GM23338 (cell line): ENCODE measurements around the gene CRYZL1. TPM values are rescaled to one million over a fixed set of nuclear protein-coding genes. Genes with fewer than 3 reads are reported as not detected.

Experiments
- ATAC-seq: fragments of 200-7000 bp; cut with Tn5 transposase; 3 replicates; pipeline ENCODE4 v1.9.1; 2020
- DNase-seq: peaks from one replicate; pipeline ENCODE4 v3.0.0-alpha.2; 2015; ENCODE audit warnings: low spot score
- H2AFZ ChIP-seq: fragments of 200-600 bp; sonication (generic); 2 replicates; pipeline ENCODE4 v1.8.0; 2016; ENCODE audit warnings: antibody characterized with exemption, mild to moderate bottlenecking, moderate library complexity
- H3F3A ChIP-seq: fragments of 200-600 bp; sonication (generic); replicated peaks from 2 replicates; pipeline ENCODE4 v1.8.0; 2017; ENCODE audit warnings: antibody characterized with exemption, mixed run types, low read depth
- H3K27ac ChIP-seq: fragments of 200-600 bp; sonication (generic); 2 replicates; pipeline ENCODE4 v1.6.1; 2016; ENCODE audit warnings: low read depth
- H3K27me3 ChIP-seq: fragments of 200-600 bp; sonication (generic); 2 replicates; pipeline ENCODE4 v1.8.0; 2016; ENCODE audit warnings: mild to moderate bottlenecking, mixed run types, moderate library complexity; ENCODE audit not compliant: insufficient read depth
- H3K36me3 ChIP-seq: fragments of 200-600 bp; sonication (generic); 2 replicates; pipeline ENCODE4 v1.8.0; 2016; ENCODE audit warnings: mild to moderate bottlenecking; ENCODE audit not compliant: insufficient read depth
- H3K4me1 ChIP-seq: fragments of 200-600 bp; sonication (generic); 2 replicates; pipeline ENCODE4 v1.8.0; 2016; ENCODE audit warnings: mild to moderate bottlenecking, moderate library complexity; ENCODE audit not compliant: insufficient read depth
- H3K4me2 ChIP-seq: fragments of 200-600 bp; sonication (generic); 2 replicates; pipeline ENCODE4 v1.7.1; 2017; ENCODE audit warnings: mixed run types
- H3K4me3 ChIP-seq: fragments of 200-600 bp; sonication (generic); 2 replicates; pipeline ENCODE4 v1.6.1; 2016; ENCODE audit warnings: mixed run types
- H3K79me2 ChIP-seq: fragments of 200-600 bp; sonication (generic); replicated peaks from 2 replicates; pipeline ENCODE4 v1.8.0; 2017; ENCODE audit warnings: mild to moderate bottlenecking; ENCODE audit not compliant: insufficient read depth
- H3K9me2 ChIP-seq: fragments of 200-600 bp; sonication (generic); 2 replicates; pipeline ENCODE4 v1.8.0; 2017; ENCODE audit not compliant: insufficient read depth
- H4K20me1 ChIP-seq: fragments of 200-600 bp; sonication (generic); replicated peaks from 2 replicates; pipeline ENCODE4 v1.8.0; 2017; ENCODE audit warnings: mild to moderate bottlenecking; ENCODE audit not compliant: insufficient read depth
- H3K27ac Mint-ChIP-seq: 2 replicates; pipeline ENCODE4 v1.8.0; 2020; ENCODE audit warnings: inconsistent platforms, mild to moderate bottlenecking, moderate library complexity, mixed read lengths
- H3K27me3 Mint-ChIP-seq: 3 replicates; pipeline ENCODE4 v1.8.0; 2022; ENCODE audit warnings: low read depth, mild to moderate bottlenecking, moderate library complexity, mixed read lengths, inconsistent platforms; ENCODE audit not compliant: insufficient read depth, poor library complexity
- H3K36me3 Mint-ChIP-seq: 3 replicates; pipeline ENCODE4 v1.8.0; 2021; ENCODE audit warnings: low read depth, mild to moderate bottlenecking, inconsistent platforms, moderate library complexity, mixed read lengths
- H3K4me1 Mint-ChIP-seq: 3 replicates; pipeline ENCODE4 v1.8.0; 2020; ENCODE audit warnings: mild to moderate bottlenecking, inconsistent platforms, mixed read lengths
- H3K4me3 Mint-ChIP-seq: 3 replicates; pipeline ENCODE4 v1.8.0; 2021; ENCODE audit warnings: moderate library complexity, mild to moderate bottlenecking, inconsistent platforms, mixed read lengths
- H3K9me3 Mint-ChIP-seq: 3 replicates; pipeline ENCODE4 v1.8.0; 2020; ENCODE audit warnings: moderate library complexity, mild to moderate bottlenecking, inconsistent platforms, mixed read lengths
- CREB1 ChIP-seq: fragments of 250-450 bp; sonication (Bioruptor Pico); IDR thresholded peaks from 2 replicates; pipeline ENCODE4 v1.5.0; 2020; ENCODE audit warnings: low read depth, mild to moderate bottlenecking, moderate library complexity
- EZH2 ChIP-seq: fragments of 200-600 bp; sonication (generic); IDR thresholded peaks from one replicate; pipeline ENCODE4 v1.8.0; 2017; ENCODE audit warnings: antibody characterized with exemption, mild to moderate bottlenecking, low read depth; ENCODE audit not compliant: unreplicated experiment
- JUNB ChIP-seq: IDR thresholded peaks from one replicate; pipeline ENCODE4 v1.6.1; 2016; ENCODE audit warnings: antibody characterized with exemption; ENCODE audit not compliant: unreplicated experiment
- NANOG ChIP-seq: IDR thresholded peaks from 2 replicates; pipeline ENCODE4 v1.6.1; 2016; ENCODE audit warnings: antibody characterized with exemption, borderline replicate concordance
- POLR2AphosphoS5 ChIP-seq: IDR thresholded peaks from 2 replicates; pipeline ENCODE4 v1.6.1; 2016; ENCODE audit warnings: antibody characterized with exemption, low read depth
- STAT1 ChIP-seq: IDR thresholded peaks from one replicate; pipeline ENCODE4 v1.6.1; 2016; ENCODE audit warnings: antibody characterized with exemption; ENCODE audit not compliant: unreplicated experiment
- ZNF114 ChIP-seq: fragments of 250-450 bp; sonication (Bioruptor Pico); IDR thresholded peaks from 2 replicates; pipeline ENCODE4 v1.5.0; 2020; ENCODE audit warnings: mild to moderate bottlenecking, moderate library complexity
- long read RNA-seq: library from polyadenylated mRNA; unstranded; transcript quantifications from one replicate; pipeline ENCODE4 v2.0.0, GENCODE V29; 2020; ENCODE audit not compliant: unreplicated experiment
- polyA plus RNA-seq: library from polyadenylated mRNA; unstranded; fragments of >200 nt; fragmentation: Nextera tagmentation; extraction: Ambion mirVana; gene quantifications from 2 replicates; pipeline ENCODE4 v1.2.1, GENCODE V29; 2016
- total RNA-seq: library from RNA; depleted of rRNA; stranded (reverse); fragments of >200 nt; shearing (Covaris generic); gene quantifications from 2 replicates; pipeline ENCODE4 v1.2.3, GENCODE V29; 2014; rRNA removed
- TF ChIP-seq, protein P1 (sequence below), 2 experiments: fragments of 200-600 bp in 1 of 2; sonication (generic) in 1 of 2; conservative IDR thresholded peaks; 2 replicates each; pipeline versions ENCODE4 v1.5.1 to v1.6.1; 2016 to 2017; ENCODE audit warnings: antibody characterized with exemption in 2 of 2, low read depth in 2 of 2, mild to moderate bottlenecking in 2 of 2, moderate library complexity in 1 of 2
- TF ChIP-seq, protein P2 (sequence below): fragments of 250-450 bp; sonication (Bioruptor Pico); IDR thresholded peaks from 2 replicates; pipeline ENCODE4 v1.5.0; 2020; ENCODE audit warnings: mild to moderate bottlenecking, moderate library complexity
- TF ChIP-seq, protein P3 (sequence below): IDR thresholded peaks from one replicate; pipeline ENCODE4 v1.6.1; 2018; ENCODE audit warnings: antibody characterized with exemption; ENCODE audit not compliant: unreplicated experiment
- TF ChIP-seq, protein P4 (sequence below): IDR thresholded peaks from 2 replicates; pipeline ENCODE4 v1.6.1; 2016; ENCODE audit warnings: antibody characterized with exemption

Gene CRYZL1
- total RNA-seq, result 23.3 and 23.8 TPM in 2 replicates
- 30.6 and 40.5 TPM in 2 replicates for polyA plus RNA-seq
- long read RNA-seq, transcript CRYZL1-204 (13 exons, 1,617 nt), result major isoform, 6 of 21 reads
- long read RNA-seq, partial matches to known transcripts, result 0 of 21 reads
- long read RNA-seq, other reads (novel, unspliced or antisense), result 11 of 21 reads

DNA sequence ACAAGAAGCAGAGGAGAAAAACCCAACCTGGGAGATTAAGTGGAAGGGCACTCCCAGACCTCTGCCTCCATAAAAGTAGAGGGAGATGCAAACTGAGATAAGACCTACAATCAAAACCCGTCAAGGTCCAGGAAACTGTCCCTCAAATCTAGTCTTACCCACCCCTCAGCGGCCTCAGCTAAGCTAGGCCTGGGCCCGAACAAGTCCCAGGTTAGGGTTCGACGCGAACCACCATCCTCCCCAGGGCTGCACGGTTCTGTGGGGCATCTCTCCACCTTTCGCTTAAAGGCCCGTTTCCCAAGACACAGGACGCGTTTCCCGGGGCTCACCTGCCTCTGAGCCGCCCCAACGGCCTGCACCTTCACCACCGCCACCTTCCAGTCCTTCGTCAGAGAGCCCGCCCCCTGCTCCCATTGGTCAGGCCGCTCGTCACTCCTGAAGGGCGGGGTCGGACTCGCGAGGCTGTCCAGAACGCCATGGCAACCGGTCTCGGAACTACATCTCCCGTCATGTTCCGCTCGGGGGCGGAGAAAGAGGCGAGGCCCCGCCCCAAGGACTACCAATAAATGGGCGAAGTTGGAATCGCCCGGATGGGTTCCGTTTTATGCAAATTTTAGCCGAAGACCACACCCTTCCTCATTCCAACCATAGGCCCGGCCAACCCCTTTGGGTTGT is at the start of gene CRYZL1:
CRYZL1 (minus strand) TSS at position 390 of the 675 bp plus-strand sequence. CDS start 10,190 bp downstream, outside the sequence.
- Mint-ChIP-seq H3K9me3 (no peaks in the 10 kb centered on the region), H3K27ac (peak within 1 kb of the TSS; percentile 99), H3K27me3 (peaks cover 2% of the 10 kb centered on the region), H3K36me3 (peaks cover 2% of the 10 kb centered on the region; the same call in 2 of the 3 replicates), H3K4me1 (peaks cover 23% of the 10 kb centered on the region), H3K4me3 (peak within 1 kb of the TSS; percentile 88)
- Histone ChIP-seq H4K20me1 (peaks cover 4% of the 10 kb centered on the region), H3K4me1 (peaks cover 29% of the 10 kb centered on the region), H3K9me2 (no peaks in the 10 kb centered on the region), H3K4me2 (peak within 1 kb of the TSS; percentile 87), H3K27ac (peak within 1 kb of the TSS; percentile 91), H2AFZ (peak within 1 kb of the TSS; percentile 53; the same call in 1 of the 2 replicates), H3K79me2 (peaks cover 64% of the 10 kb centered on the region), H3K36me3 (no peaks in the 10 kb centered on the region), H3K27me3 (no peaks in the 10 kb centered on the region), H3K4me3 (peak within 1 kb of the TSS; percentile 69), H3F3A (no peaks in the 10 kb centered on the region)
- TF ChIP-seq, protein P1, sequence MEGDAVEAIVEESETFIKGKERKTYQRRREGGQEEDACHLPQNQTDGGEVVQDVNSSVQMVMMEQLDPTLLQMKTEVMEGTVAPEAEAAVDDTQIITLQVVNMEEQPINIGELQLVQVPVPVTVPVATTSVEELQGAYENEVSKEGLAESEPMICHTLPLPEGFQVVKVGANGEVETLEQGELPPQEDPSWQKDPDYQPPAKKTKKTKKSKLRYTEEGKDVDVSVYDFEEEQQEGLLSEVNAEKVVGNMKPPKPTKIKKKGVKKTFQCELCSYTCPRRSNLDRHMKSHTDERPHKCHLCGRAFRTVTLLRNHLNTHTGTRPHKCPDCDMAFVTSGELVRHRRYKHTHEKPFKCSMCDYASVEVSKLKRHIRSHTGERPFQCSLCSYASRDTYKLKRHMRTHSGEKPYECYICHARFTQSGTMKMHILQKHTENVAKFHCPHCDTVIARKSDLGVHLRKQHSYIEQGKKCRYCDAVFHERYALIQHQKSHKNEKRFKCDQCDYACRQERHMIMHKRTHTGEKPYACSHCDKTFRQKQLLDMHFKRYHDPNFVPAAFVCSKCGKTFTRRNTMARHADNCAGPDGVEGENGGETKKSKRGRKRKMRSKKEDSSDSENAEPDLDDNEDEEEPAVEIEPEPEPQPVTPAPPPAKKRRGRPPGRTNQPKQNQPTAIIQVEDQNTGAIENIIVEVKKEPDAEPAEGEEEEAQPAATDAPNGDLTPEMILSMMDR (conservative IDR thresholded peaks at IDR 0.05; ENCODE audit: low read depth in 2 of 2), result no peak
- TF ChIP-seq, protein P2, sequence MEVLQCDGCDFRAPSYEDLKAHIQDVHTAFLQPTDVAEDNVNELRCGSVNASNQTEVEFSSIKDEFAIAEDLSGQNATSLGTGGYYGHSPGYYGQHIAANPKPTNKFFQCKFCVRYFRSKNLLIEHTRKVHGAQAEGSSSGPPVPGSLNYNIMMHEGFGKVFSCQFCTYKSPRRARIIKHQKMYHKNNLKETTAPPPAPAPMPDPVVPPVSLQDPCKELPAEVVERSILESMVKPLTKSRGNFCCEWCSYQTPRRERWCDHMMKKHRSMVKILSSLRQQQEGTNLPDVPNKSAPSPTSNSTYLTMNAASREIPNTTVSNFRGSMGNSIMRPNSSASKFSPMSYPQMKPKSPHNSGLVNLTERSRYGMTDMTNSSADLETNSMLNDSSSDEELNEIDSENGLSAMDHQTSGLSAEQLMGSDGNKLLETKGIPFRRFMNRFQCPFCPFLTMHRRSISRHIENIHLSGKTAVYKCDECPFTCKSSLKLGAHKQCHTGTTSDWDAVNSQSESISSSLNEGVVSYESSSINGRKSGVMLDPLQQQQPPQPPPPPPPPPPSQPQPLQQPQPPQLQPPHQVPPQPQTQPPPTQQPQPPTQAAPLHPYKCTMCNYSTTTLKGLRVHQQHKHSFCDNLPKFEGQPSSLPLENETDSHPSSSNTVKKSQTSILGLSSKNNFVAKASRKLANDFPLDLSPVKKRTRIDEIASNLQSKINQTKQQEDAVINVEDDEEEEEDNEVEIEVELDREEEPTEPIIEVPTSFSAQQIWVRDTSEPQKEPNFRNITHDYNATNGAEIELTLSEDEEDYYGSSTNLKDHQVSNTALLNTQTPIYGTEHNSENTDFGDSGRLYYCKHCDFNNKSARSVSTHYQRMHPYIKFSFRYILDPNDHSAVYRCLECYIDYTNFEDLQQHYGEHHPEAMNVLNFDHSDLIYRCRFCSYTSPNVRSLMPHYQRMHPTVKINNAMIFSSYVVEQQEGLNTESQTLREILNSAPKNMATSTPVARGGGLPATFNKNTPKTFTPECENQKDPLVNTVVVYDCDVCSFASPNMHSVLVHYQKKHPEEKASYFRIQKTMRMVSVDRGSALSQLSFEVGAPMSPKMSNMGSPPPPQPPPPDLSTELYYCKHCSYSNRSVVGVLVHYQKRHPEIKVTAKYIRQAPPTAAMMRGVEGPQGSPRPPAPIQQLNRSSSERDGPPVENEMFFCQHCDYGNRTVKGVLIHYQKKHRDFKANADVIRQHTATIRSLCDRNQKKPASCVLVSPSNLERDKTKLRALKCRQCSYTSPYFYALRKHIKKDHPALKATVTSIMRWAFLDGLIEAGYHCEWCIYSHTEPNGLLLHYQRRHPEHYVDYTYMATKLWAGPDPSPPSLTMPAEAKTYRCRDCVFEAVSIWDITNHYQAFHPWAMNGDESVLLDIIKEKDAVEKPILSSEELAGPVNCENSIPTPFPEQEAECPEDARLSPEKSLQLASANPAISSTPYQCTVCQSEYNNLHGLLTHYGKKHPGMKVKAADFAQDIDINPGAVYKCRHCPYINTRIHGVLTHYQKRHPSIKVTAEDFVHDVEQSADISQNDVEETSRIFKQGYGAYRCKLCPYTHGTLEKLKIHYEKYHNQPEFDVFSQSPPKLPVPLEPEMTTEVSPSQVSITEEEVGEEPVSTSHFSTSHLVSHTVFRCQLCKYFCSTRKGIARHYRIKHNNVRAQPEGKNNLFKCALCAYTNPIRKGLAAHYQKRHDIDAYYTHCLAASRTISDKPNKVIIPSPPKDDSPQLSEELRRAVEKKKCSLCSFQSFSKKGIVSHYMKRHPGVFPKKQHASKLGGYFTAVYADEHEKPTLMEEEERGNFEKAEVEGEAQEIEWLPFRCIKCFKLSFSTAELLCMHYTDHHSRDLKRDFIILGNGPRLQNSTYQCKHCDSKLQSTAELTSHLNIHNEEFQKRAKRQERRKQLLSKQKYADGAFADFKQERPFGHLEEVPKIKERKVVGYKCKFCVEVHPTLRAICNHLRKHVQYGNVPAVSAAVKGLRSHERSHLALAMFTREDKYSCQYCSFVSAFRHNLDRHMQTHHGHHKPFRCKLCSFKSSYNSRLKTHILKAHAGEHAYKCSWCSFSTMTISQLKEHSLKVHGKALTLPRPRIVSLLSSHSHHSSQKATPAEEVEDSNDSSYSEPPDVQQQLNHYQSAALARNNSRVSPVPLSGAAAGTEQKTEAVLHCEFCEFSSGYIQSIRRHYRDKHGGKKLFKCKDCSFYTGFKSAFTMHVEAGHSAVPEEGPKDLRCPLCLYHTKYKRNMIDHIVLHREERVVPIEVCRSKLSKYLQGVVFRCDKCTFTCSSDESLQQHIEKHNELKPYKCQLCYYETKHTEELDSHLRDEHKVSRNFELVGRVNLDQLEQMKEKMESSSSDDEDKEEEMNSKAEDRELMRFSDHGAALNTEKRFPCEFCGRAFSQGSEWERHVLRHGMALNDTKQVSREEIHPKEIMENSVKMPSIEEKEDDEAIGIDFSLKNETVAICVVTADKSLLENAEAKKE (CRISPR knock-in tag), result no peak
- TF ChIP-seq CREB1 (CRISPR knock-in tag), result peak; percentile 90
- TF ChIP-seq, protein P3, sequence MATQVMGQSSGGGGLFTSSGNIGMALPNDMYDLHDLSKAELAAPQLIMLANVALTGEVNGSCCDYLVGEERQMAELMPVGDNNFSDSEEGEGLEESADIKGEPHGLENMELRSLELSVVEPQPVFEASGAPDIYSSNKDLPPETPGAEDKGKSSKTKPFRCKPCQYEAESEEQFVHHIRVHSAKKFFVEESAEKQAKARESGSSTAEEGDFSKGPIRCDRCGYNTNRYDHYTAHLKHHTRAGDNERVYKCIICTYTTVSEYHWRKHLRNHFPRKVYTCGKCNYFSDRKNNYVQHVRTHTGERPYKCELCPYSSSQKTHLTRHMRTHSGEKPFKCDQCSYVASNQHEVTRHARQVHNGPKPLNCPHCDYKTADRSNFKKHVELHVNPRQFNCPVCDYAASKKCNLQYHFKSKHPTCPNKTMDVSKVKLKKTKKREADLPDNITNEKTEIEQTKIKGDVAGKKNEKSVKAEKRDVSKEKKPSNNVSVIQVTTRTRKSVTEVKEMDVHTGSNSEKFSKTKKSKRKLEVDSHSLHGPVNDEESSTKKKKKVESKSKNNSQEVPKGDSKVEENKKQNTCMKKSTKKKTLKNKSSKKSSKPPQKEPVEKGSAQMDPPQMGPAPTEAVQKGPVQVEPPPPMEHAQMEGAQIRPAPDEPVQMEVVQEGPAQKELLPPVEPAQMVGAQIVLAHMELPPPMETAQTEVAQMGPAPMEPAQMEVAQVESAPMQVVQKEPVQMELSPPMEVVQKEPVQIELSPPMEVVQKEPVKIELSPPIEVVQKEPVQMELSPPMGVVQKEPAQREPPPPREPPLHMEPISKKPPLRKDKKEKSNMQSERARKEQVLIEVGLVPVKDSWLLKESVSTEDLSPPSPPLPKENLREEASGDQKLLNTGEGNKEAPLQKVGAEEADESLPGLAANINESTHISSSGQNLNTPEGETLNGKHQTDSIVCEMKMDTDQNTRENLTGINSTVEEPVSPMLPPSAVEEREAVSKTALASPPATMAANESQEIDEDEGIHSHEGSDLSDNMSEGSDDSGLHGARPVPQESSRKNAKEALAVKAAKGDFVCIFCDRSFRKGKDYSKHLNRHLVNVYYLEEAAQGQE, result no peak
- TF ChIP-seq POLR2AphosphoS5, result peak; percentile 95
- TF ChIP-seq, protein P4, sequence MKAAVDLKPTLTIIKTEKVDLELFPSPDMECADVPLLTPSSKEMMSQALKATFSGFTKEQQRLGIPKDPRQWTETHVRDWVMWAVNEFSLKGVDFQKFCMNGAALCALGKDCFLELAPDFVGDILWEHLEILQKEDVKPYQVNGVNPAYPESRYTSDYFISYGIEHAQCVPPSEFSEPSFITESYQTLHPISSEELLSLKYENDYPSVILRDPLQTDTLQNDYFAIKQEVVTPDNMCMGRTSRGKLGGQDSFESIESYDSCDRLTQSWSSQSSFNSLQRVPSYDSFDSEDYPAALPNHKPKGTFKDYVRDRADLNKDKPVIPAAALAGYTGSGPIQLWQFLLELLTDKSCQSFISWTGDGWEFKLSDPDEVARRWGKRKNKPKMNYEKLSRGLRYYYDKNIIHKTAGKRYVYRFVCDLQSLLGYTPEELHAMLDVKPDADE, result peak; percentile 57; the same call in 1 of the 2 replicates
- TF ChIP-seq STAT1, result no peak
- no peak for TF ChIP-seq ZNF114 (CRISPR knock-in tag)
- no peak for TF ChIP-seq JUNB
- no peak for TF ChIP-seq EZH2
- TF ChIP-seq NANOG, result no peak
- DNase-seq (peak; percentile 100), ATAC-seq (peak; percentile 82)
